Hepatic stellate cell (primary cell): ENCODE data around the gene GNE.
A peak's percentile ranks its signal among the peaks of the same experiment; 100 is the strongest.
"Not testable (repeated sequence)": the region's sequence is repeated elsewhere in the genome, so short reads cannot be mapped to it uniquely, and the experiment has no call there.

Source experiments
- DNase-seq: peaks from one replicate; pipeline ENCODE4 v3.0.0; 2011; ENCODE audit warnings: low spot score

Gene GNE

GRCh38 chr9:36273354-36273753 is 15.1 kb upstream of the GNE start:
- DNase-seq, result not testable (repeated sequence)

GRCh38 chr9:36268007-36268427 is 9.8 kb upstream of the GNE start:
- DNase-seq, result peak; percentile 31

GRCh38 chr9:36264896-36265295 is 6.6 kb upstream of the GNE start:
- DNase-seq, result no peak

- no peak for DNase-seq
These were observed 5.4 kb upstream of the GNE start for GRCh38 chr9:36263683-36264082.

GRCh38 chr9:36258996-36259533 is 817 bp upstream of the GNE start:
- DNase-seq, result no peak

DNA sequence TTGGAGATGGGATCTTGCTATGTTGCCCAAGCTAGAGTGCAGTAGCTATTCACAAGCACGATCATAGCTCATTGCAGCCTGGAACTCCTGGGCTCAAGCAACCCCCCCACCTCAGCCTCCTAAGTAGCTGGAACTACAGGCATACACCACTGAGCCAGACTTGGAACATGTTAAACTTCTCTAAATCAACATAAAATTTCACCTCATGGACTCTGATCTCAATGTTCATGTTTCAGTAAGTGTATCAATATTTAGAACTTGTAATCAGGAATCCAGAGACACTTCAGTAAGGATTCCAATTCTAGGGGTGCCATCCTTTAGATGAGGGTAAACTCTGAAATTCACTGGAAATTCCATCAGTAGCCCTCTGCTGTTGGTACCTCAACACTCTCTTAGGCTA is 6.8 kb downstream of the GNE start:
- no peak for DNase-seq

DNA sequence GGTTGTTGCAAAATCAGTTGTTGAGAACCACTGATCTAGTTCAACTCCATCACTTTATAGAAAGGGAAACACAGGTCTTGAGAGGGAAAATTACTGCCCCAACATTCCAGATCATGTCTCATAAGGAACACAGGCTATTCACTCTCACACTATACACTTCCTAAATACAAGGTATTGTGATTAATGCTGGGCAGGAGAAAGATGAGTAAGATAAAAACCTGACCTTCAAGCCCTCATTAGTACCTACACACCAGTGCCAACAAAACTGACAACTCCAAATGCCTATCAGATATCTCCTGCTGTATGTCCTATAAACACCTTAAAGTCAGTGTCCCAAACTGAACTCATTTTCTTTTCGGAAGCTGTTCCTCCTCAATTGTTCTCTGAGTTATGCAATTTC is 8.2 kb downstream of the GNE start:
- DNase-seq, result no peak

GRCh38 chr9:36249189-36249588 is 9.1 kb downstream of the GNE start:
- no peak for DNase-seq

- DNase-seq, result not testable (repeated sequence)
These were observed 10.2 kb downstream of the GNE start for GRCh38 chr9:36248061-36248460.

GRCh38 chr9:36247356-36247755 is 10.9 kb downstream of the GNE start:
- DNase-seq, result no peak

- no peak for DNase-seq
These were observed 12.3 kb downstream of the GNE start for GRCh38 chr9:36245906-36246305.

- DNase-seq, result not testable (repeated sequence)
These were observed 18.6 kb downstream of the GNE start for GRCh38 chr9:36239675-36240074.

DNA sequence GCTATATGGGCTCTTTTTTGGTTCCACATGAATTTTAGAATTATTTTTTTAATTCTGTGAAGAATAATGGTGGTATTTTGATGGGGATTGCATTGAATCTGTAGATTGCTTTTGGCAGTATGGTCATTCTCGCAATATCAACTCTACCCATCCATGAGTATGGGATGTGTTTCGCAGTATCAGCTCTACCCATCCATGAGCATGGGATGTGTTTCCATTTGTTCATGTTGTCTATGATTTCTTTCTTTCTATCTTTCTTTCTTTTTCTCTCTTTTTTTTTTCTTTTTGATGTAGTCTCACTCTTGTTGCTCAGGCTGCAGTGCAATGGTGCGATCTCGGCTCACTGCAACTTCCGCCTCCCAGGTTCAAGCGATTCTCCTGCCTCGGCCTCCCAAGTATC is 19.0 kb downstream of the GNE start:
- DNase-seq, result not testable (repeated sequence)

GRCh38 chr9:36237230-36237629 is 21.0 kb downstream of the GNE start:
- DNase-seq, result no peak

GRCh38 chr9:36222449-36222848 is 35.8 kb downstream of the GNE start:
- no peak for DNase-seq

GRCh38 chr9:36221667-36222066 is 36.6 kb downstream of the GNE start:
- DNase-seq, result no peak

DNA sequence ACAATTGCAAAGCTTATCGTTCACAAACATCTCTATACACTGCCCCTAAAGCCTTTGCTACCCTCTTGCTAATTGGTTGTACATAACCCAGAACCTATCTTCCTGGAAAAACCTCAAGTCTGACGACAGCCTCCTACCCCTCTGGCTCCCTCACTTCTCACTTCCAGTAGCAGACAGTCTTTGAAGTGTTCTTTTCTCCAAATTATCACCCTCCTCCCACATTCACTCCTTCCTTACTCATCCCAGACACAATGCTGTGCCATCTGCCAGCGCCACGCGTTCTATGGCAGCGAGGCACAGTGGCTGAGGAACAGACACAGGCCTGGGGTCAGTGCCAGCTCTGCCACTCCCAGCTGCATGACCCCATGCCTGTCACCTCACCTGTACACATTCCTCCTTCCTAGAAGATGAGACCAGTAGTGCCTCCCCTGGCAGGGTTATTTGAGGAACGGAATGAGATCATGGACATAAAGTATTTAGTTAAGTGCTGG is 39.8 kb downstream of the GNE start:
- no peak for DNase-seq

DNA sequence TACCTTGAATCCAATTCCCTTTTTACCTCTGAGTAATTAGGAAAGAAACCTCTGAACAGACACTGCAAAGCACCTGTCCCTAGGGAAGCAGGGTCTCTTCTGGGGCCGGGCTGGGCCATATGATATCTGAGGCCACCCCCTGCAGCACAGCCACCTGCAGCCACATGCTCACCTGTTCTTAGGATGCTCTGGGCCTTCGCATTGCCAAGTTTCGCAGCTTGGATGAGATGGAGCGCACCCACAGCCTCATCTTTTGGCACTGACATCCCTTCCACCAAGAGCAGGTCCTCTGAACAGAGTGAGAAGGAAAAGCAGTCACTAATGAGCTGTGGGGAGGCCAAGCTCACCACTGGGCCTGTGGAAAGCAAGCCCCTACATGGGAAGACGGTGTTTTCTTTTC is 40.2 kb downstream of the GNE start:
- DNase-seq, result no peak

DNA sequence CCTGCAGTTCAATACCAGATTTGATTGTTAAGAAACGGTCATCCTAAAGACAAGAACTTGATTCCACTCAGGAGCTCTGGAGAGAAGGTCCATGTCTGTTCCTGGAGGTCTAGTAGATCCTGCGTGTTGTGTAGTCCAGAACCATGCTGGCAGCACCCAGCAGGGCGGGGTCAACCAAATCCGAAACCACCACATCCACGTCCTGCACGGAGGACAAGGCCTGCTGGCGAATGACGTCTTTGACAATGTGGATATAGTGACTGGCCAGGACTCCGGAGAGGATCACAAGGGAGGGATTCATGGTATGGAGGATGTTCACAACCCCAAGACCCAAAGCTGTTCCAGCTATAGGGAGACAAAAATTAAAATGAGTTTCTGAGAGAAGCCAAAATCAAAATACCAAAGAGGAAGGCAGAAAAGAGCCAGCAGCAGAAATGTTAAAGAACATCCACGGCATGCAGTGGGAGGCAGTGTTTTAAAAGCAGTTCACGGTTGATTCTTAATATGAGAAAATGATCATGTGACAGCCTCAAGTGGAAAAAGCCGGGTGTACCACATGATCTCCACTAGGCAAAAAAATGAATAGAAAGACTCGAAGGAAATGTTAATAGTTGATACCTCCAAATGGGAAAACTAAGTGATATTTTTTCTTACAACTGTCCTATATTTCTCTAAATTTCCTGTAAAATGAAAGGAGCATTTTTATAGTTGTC is 40.8 kb downstream of the GNE start:
- no peak for DNase-seq

DNA sequence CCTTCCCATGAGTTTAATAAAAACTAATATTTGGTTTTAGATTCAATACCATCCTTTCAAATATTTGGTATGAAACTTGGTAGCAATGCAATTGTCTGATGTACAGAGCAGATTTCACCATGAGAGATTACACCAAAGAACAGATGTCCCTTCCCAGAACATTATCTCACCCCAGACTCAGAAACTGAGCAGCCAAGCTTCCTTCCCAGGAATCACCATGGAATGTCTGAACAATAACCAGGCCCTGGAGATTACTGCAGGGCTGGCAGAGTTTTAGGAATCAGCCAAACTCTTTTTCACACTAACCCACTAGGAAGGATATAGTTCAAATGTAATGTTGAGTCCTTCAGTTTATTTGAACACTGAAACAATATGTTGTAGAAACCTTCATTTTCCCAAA is 43.7 kb downstream of the GNE start:
- peak; percentile 37 for DNase-seq

DNA sequence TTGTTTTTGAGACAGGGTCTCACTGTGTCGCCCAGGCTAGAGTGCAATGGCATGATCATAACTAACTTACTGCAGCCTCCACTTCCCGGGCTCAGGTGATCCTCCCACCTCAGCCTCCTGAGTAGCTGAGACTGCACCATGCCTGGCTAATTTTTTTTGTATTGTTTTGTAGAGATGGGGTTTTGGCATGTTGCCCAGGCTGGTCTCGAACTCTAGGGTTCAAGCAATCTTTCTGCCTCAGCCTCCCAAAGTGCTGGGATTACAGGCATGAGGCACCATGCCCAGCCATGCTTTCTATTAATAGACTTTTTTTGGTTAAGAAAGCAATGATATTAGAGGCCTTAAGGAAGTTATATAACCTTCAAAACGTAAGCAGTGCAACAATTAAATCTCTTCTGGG is 44.3 kb downstream of the GNE start:
- DNase-seq, result no peak

GRCh38 chr9:36213387-36213786 is 44.9 kb downstream of the GNE start:
- DNase-seq, result no peak

GRCh38 chr9:36211510-36211909 is 46.7 kb downstream of the GNE start:
- DNase-seq, result no peak

- no peak for DNase-seq
These were observed 47.5 kb downstream of the GNE start for GRCh38 chr9:36210722-36211121.
